ENCODE results near the gene PDE4A.

The PDE4A gene

GRCh38 chr19:10499550-10500246 is 79.4 kb downstream of the PDE4A start:
- WGBS, 2 donors (ENCODE audit: extremely low coverage in 2 of 2, insufficient read length in 2 of 2, insufficient replicate concordance in 1 of 2) = no CpG with 5 or more reads among the region's 24 CpGs
- Histone ChIP-seq H3K79me1 (ENCODE audit: low read depth, low read length) (peaks cover 14% of the 10 kb centered on the region), H3K23ac (ENCODE audit: low read depth, low read length, poor library complexity) (no peak overlapping the region), H4K8ac (ENCODE audit: low read depth, low read length) (no peak overlapping the region), H4K91ac (ENCODE audit: low read depth, low read length, poor library complexity) (no peak overlapping the region), H3K4ac (ENCODE audit: low read length) (no peak overlapping the region), H2BK15ac (ENCODE audit: low read length) (no peak overlapping the region), H3K18ac (ENCODE audit: low read length) (no peak overlapping the region), H3K4me1 (ENCODE audit: control insufficient read depth in 2 of 2, insufficient read depth in 1 of 2, low read depth in 1 of 2, low read length in 2 of 2) (peaks cover 5% of the 10 kb centered on the region in 2 donors), H3K4me2 (ENCODE audit: insufficient read depth, low read length, poor library complexity, severe bottlenecking) (no peak overlapping the region), H2BK120ac (ENCODE audit: low read depth, low read length) (no peak overlapping the region), H3K27ac (replicated peaks; ENCODE audit: low read length) (no peak overlapping the region), H3K9ac (ENCODE audit: low read depth, low read length, poor library complexity) (peak overlapping the region; percentile 24), H3K9me3 (replicated peaks in 1 of 2; ENCODE audit: control insufficient read depth in 2 of 2, insufficient read depth in 1 of 2, low read depth in 1 of 2, low read length in 2 of 2) (no peaks in the 10 kb centered on the region), H3K14ac (ENCODE audit: low read length) (no peak overlapping the region), H3K27me3 (ENCODE audit: control insufficient read depth in 3 of 3, insufficient read depth in 3 of 3, low read depth in 1 of 3, low read length in 3 of 3) (no peaks in the 10 kb centered on the region), H2BK5ac (ENCODE audit: low read length) (peak overlapping the region; percentile 26), H3K4me3 (ENCODE audit: low read length in 2 of 2) (peak overlapping the region in 1 of 2 donors; percentile 8), H3K36me3 (replicated peaks in 1 of 2; ENCODE audit: control insufficient read depth in 2 of 2, insufficient read depth in 2 of 2, low read length in 2 of 2) (peaks cover 13 to 52% of the 10 kb centered on the region in 2 donors), H2AFZ (ENCODE audit: low read length) (no peak overlapping the region), H2BK12ac (ENCODE audit: low read length) (no peak overlapping the region), H2AK5ac (ENCODE audit: low read depth, low read length) (no peak overlapping the region)
- no peak for DNase-seq (ENCODE audit: low spot score)

GRCh38 chr19:10500247-10500592 is 79.9 kb downstream of the PDE4A start:
- DNase-seq (ENCODE audit: low spot score) = no peak
- H2AFZ ChIP-seq (ENCODE audit: low read length) = no peak overlapping the region
- no peak overlapping the region for H3K4me2 ChIP-seq (ENCODE audit: insufficient read depth, low read length, poor library complexity, severe bottlenecking)
- no peak overlapping the region for H2BK120ac ChIP-seq (ENCODE audit: low read depth, low read length)
- H3K18ac ChIP-seq (ENCODE audit: low read length) = no peak overlapping the region
- H3K14ac ChIP-seq (ENCODE audit: low read length) = no peak overlapping the region
- no peak overlapping the region for H3K27ac ChIP-seq (replicated peaks; ENCODE audit: low read length)
- no peak overlapping the region for H3K23ac ChIP-seq (ENCODE audit: low read depth, low read length, poor library complexity)
- no peak overlapping the region for H2AK5ac ChIP-seq (ENCODE audit: low read depth, low read length)
- peaks cover 13 to 47% of the 10 kb centered on the region in 2 donors for H3K36me3 ChIP-seq (replicated peaks in 1 of 2; ENCODE audit: control insufficient read depth in 2 of 2, insufficient read depth in 2 of 2, low read length in 2 of 2)
- no peak overlapping the region for H3K4ac ChIP-seq (ENCODE audit: low read length)
- no peak overlapping the region for H4K8ac ChIP-seq (ENCODE audit: low read depth, low read length)
- H2BK12ac ChIP-seq (ENCODE audit: low read length) = no peak overlapping the region
- H2BK15ac ChIP-seq (ENCODE audit: low read length) = no peak overlapping the region
- no peak overlapping the region for H3K4me3 ChIP-seq (ENCODE audit: low read length in 2 of 2)
- no CpG with 5 or more reads among the region's 2 CpGs for WGBS, 2 donors (ENCODE audit: extremely low coverage in 2 of 2, insufficient read length in 2 of 2, insufficient replicate concordance in 1 of 2)
- peaks cover 14% of the 10 kb centered on the region for H3K79me1 ChIP-seq (ENCODE audit: low read depth, low read length)
- no peak overlapping the region for H2BK5ac ChIP-seq (ENCODE audit: low read length)
- H3K27me3 ChIP-seq (ENCODE audit: control insufficient read depth in 3 of 3, insufficient read depth in 3 of 3, low read depth in 1 of 3, low read length in 3 of 3) = no peaks in the 10 kb centered on the region
- H4K91ac ChIP-seq (ENCODE audit: low read depth, low read length, poor library complexity) = no peak overlapping the region
- H3K4me1 ChIP-seq (ENCODE audit: control insufficient read depth in 2 of 2, insufficient read depth in 1 of 2, low read depth in 1 of 2, low read length in 2 of 2) = peaks cover 5% of the 10 kb centered on the region in 2 donors
- H3K9me3 ChIP-seq (replicated peaks in 1 of 2; ENCODE audit: control insufficient read depth in 2 of 2, insufficient read depth in 1 of 2, low read depth in 1 of 2, low read length in 2 of 2) = no peaks in the 10 kb centered on the region
- no peak overlapping the region for H3K9ac ChIP-seq (ENCODE audit: low read depth, low read length, poor library complexity)

- H4K91ac ChIP-seq (ENCODE audit: low read depth, low read length, poor library complexity) = peak overlapping the region; percentile 53
- no peak for DNase-seq (ENCODE audit: low spot score)
- no peaks in the 10 kb centered on the region for H3K9me3 ChIP-seq (replicated peaks in 1 of 2; ENCODE audit: control insufficient read depth in 2 of 2, insufficient read depth in 1 of 2, low read depth in 1 of 2, low read length in 2 of 2)
- peak overlapping the region; percentile 78 for H2BK120ac ChIP-seq (ENCODE audit: low read depth, low read length)
- H3K4me2 ChIP-seq (ENCODE audit: insufficient read depth, low read length, poor library complexity, severe bottlenecking) = peak overlapping the region; percentile 88
- H3K4me1 ChIP-seq (ENCODE audit: control insufficient read depth in 2 of 2, insufficient read depth in 1 of 2, low read depth in 1 of 2, low read length in 2 of 2) = peaks cover 5% of the 10 kb centered on the region in 2 donors
- peak overlapping the region; percentile 50 for H3K23ac ChIP-seq (ENCODE audit: low read depth, low read length, poor library complexity)
- H4K8ac ChIP-seq (ENCODE audit: low read depth, low read length) = no peak overlapping the region
- peaks cover 13 to 30% of the 10 kb centered on the region in 2 donors for H3K36me3 ChIP-seq (replicated peaks in 1 of 2; ENCODE audit: control insufficient read depth in 2 of 2, insufficient read depth in 2 of 2, low read length in 2 of 2)
- peak overlapping the region; percentile 73 for H3K27ac ChIP-seq (replicated peaks; ENCODE audit: low read length)
- peak overlapping the region; percentile 94 for H3K9ac ChIP-seq (ENCODE audit: low read depth, low read length, poor library complexity)
- H3K4ac ChIP-seq (ENCODE audit: low read length) = peak overlapping the region; percentile 98
- H3K27me3 ChIP-seq (ENCODE audit: control insufficient read depth in 3 of 3, insufficient read depth in 3 of 3, low read depth in 1 of 3, low read length in 3 of 3) = no peaks in the 10 kb centered on the region
- H3K4me3 ChIP-seq (ENCODE audit: low read length in 2 of 2) = peak overlapping the region; percentile 72 to 90
- H2BK15ac ChIP-seq (ENCODE audit: low read length) = peak overlapping the region; percentile 97
- peak overlapping the region; percentile 98 for H2AFZ ChIP-seq (ENCODE audit: low read length)
- H3K14ac ChIP-seq (ENCODE audit: low read length) = peak overlapping the region; percentile 91
- WGBS, 2 donors (ENCODE audit: extremely low coverage in 2 of 2, insufficient read length in 2 of 2, insufficient replicate concordance in 1 of 2) = no CpG with 5 or more reads among the region's 35 CpGs
- peak overlapping the region; percentile 99 for H2AK5ac ChIP-seq (ENCODE audit: low read depth, low read length)
- peak overlapping the region; percentile 80 for H2BK12ac ChIP-seq (ENCODE audit: low read length)
- peak overlapping the region; percentile 97 for H3K18ac ChIP-seq (ENCODE audit: low read length)
- peak overlapping the region; percentile 97 for H2BK5ac ChIP-seq (ENCODE audit: low read length)
- peaks cover 14% of the 10 kb centered on the region for H3K79me1 ChIP-seq (ENCODE audit: low read depth, low read length)
Measured at GRCh38 chr19:10501971-10502523, 81.7 kb downstream of the PDE4A start.

- peak overlapping the region; percentile 96 for H2BK120ac ChIP-seq (ENCODE audit: low read depth, low read length)
- H3K4ac ChIP-seq (ENCODE audit: low read length) = peak overlapping the region; percentile 98
- peak overlapping the region; percentile 80 for H2BK12ac ChIP-seq (ENCODE audit: low read length)
- peak overlapping the region; percentile 88 for H3K4me2 ChIP-seq (ENCODE audit: insufficient read depth, low read length, poor library complexity, severe bottlenecking)
- H2AFZ ChIP-seq (ENCODE audit: low read length) = peak overlapping the region; percentile 98
- H3K27ac ChIP-seq (replicated peaks; ENCODE audit: low read length) = peak overlapping the region; percentile 73
- peaks cover 14% of the 10 kb centered on the region for H3K79me1 ChIP-seq (ENCODE audit: low read depth, low read length)
- H4K8ac ChIP-seq (ENCODE audit: low read depth, low read length) = peak overlapping the region; percentile 82
- H3K4me3 ChIP-seq (ENCODE audit: low read length in 2 of 2) = peak overlapping the region; percentile 72 to 90
- H3K9me3 ChIP-seq (replicated peaks in 1 of 2; ENCODE audit: control insufficient read depth in 2 of 2, insufficient read depth in 1 of 2, low read depth in 1 of 2, low read length in 2 of 2) = no peaks in the 10 kb centered on the region
- no peaks in the 10 kb centered on the region for H3K27me3 ChIP-seq (ENCODE audit: control insufficient read depth in 3 of 3, insufficient read depth in 3 of 3, low read depth in 1 of 3, low read length in 3 of 3)
- H3K14ac ChIP-seq (ENCODE audit: low read length) = peak overlapping the region; percentile 91
- no CpG with 5 or more reads among the region's 65 CpGs for WGBS, 2 donors (ENCODE audit: extremely low coverage in 2 of 2, insufficient read length in 2 of 2, insufficient replicate concordance in 1 of 2)
- H3K4me1 ChIP-seq (ENCODE audit: control insufficient read depth in 2 of 2, insufficient read depth in 1 of 2, low read depth in 1 of 2, low read length in 2 of 2) = peaks cover 5% of the 10 kb centered on the region in 2 donors
- H4K91ac ChIP-seq (ENCODE audit: low read depth, low read length, poor library complexity) = no peak overlapping the region
- peaks cover 10 to 25% of the 10 kb centered on the region in 2 donors for H3K36me3 ChIP-seq (replicated peaks in 1 of 2; ENCODE audit: control insufficient read depth in 2 of 2, insufficient read depth in 2 of 2, low read length in 2 of 2)
- peak overlapping the region; percentile 99 for H2AK5ac ChIP-seq (ENCODE audit: low read depth, low read length)
- H3K18ac ChIP-seq (ENCODE audit: low read length) = peak overlapping the region; percentile 99
- peak overlapping the region; percentile 50 for H3K23ac ChIP-seq (ENCODE audit: low read depth, low read length, poor library complexity)
- peak overlapping the region; percentile 94 for H3K9ac ChIP-seq (ENCODE audit: low read depth, low read length, poor library complexity)
- peak overlapping the region; percentile 97 for H2BK5ac ChIP-seq (ENCODE audit: low read length)
- H2BK15ac ChIP-seq (ENCODE audit: low read length) = peak overlapping the region; percentile 97
- peak; percentile 85 for DNase-seq (ENCODE audit: low spot score)
Measured at GRCh38 chr19:10502524-10503001, 82.2 kb downstream of the PDE4A start.
